HepG2 (cell line): ENCODE data around the gene CEP131. TPM values are rescaled to one million over a fixed set of nuclear protein-coding genes. Genes with fewer than 3 reads are reported as not detected.

Experiments used
- CENPX ChIP-seq: sonication (generic); formaldehyde crosslinking; IDR thresholded peaks from 2 replicates; pipeline ENCODE4 v1.9.0; 2021; ENCODE audit warnings: mild to moderate bottlenecking, missing genetic modification reagents, moderate library complexity
- EP300 ChIP-seq, 3 experiments: sonication (generic) in 1 of 3; formaldehyde crosslinking in 1 of 3; IDR thresholded peaks; 2 replicates each; pipeline versions ENCODE4 v1.5.1 to v1.6.1; 2011 to 2020; ENCODE audit warnings: low read depth in 2 of 3, low read length in 2 of 3, borderline replicate concordance in 1 of 3, improper control_type of control experiment in 1 of 3, mild to moderate bottlenecking in 1 of 3, missing genetic modification reagents in 1 of 3, moderate library complexity in 1 of 3
- FLYWCH1 ChIP-seq: sonication (generic); formaldehyde crosslinking; IDR thresholded peaks from 2 replicates; pipeline ENCODE4 v1.8.1; 2023; ENCODE audit warnings: mild to moderate bottlenecking, missing genetic modification reagents
- HNRNPL ChIP-seq: fragments of 200-400 bp; formaldehyde crosslinking; IDR thresholded peaks from 2 replicates; pipeline ENCODE4 v1.6.1; 2017; ENCODE audit warnings: mild to moderate bottlenecking, low read depth, low read length
- NFIC ChIP-seq: IDR thresholded peaks from 2 replicates; pipeline ENCODE4 v1.6.1; 2012; ENCODE audit warnings: mild to moderate bottlenecking, low read length, inconsistent platforms
- ONECUT2 ChIP-seq: sonication (generic); formaldehyde crosslinking; IDR thresholded peaks from 2 replicates; pipeline ENCODE4 v1.4.0; 2020; ENCODE audit warnings: missing genetic modification reagents
- SAP130 ChIP-seq: IDR thresholded peaks from 2 replicates; pipeline ENCODE4 v1.6.1; 2016; ENCODE audit warnings: low read depth
- TBX3 ChIP-seq: fragments of 450-650 bp; IDR thresholded peaks from 2 replicates; pipeline ENCODE4 v1.6.1; 2017; ENCODE audit warnings: antibody characterized with exemption, mild to moderate bottlenecking, inconsistent platforms, borderline replicate concordance
- ZNF589 ChIP-seq: sonication (generic); formaldehyde crosslinking; conservative IDR thresholded peaks from 2 replicates; pipeline ENCODE4 v1.8.0; 2022; ENCODE audit warnings: mild to moderate bottlenecking, moderate library complexity, missing genetic modification reagents
- ZNF605 ChIP-seq: sonication (generic); formaldehyde crosslinking; IDR thresholded peaks from 2 replicates; pipeline ENCODE4 v1.8.0; 2022; ENCODE audit warnings: mild to moderate bottlenecking, missing genetic modification reagents
- ZNF615 ChIP-seq: sonication (generic); formaldehyde crosslinking; IDR thresholded peaks from 2 replicates; pipeline ENCODE4 v1.5.0; 2020; ENCODE audit warnings: mild to moderate bottlenecking, missing genetic modification reagents, borderline replicate concordance
- ZNF841 ChIP-seq: sonication (generic); formaldehyde crosslinking; IDR thresholded peaks from 2 replicates; pipeline ENCODE4 v1.8.1; 2023; ENCODE audit warnings: missing genetic modification reagents, borderline replicate concordance
- polyA plus RNA-seq, 8 experiments: library from polyadenylated mRNA; depleted of rRNA in 3 of 8; stranded (reverse) in 7 of 8; unstranded in 1 of 8; fragments of >200 nt; fragmentation: Illumina TruSeq in 4 of 8; extraction: Trizol in 4 of 8; gene quantifications; 2 replicates each; pipeline versions ENCODE4 v1.2.1 to v1.2.3, GENCODE V29; 2011 to 2016; ENCODE audit warnings: low read depth in 4 of 8, missing spikeins in 1 of 8, mixed read lengths in 1 of 8; ENCODE audit not compliant: insufficient read depth in 1 of 8
- total RNA-seq, 5 experiments: library from RNA; depleted of rRNA; stranded (reverse); fragments of >200 nt; fragmentation: Illumina TruSeq; extraction: Trizol; gene quantifications; 2 replicates each; pipeline ENCODE4 v1.2.3, GENCODE V29; 2016; ENCODE audit warnings: low read depth in 1 of 5
- TF ChIP-seq, protein P1 (sequence below): IDR thresholded peaks from 2 replicates; pipeline ENCODE4 v1.6.1; 2016; ENCODE audit warnings: missing genetic modification reagents, missing compliant biosample characterization
- TF ChIP-seq, protein P2 (sequence below): sonication (generic); formaldehyde crosslinking; IDR thresholded peaks from 2 replicates; pipeline ENCODE4 v1.4.0; 2020; ENCODE audit warnings: missing genetic modification reagents, borderline replicate concordance
- TF ChIP-seq, protein P3 (sequence below): sonication (generic); formaldehyde crosslinking; IDR thresholded peaks from 2 replicates; pipeline ENCODE4 v1.8.1; 2023; ENCODE audit warnings: mild to moderate bottlenecking, moderate library complexity, missing genetic modification reagents
- TF ChIP-seq, protein P4 (sequence below): sonication (generic); formaldehyde crosslinking; IDR thresholded peaks from 2 replicates; pipeline ENCODE4 v1.5.0; 2020; ENCODE audit warnings: mild to moderate bottlenecking, low read depth, missing genetic modification reagents, borderline replicate concordance
- TF ChIP-seq, protein P5 (sequence below): sonication (generic); formaldehyde crosslinking; IDR thresholded peaks from 2 replicates; pipeline ENCODE4 v1.5.1; 2020; ENCODE audit warnings: missing genetic modification reagents, mild to moderate bottlenecking, borderline replicate concordance
- TF ChIP-seq, protein P6 (sequence below): sonication (generic); formaldehyde crosslinking; IDR thresholded peaks from 2 replicates; pipeline ENCODE4 v1.5.0; 2020; ENCODE audit warnings: mild to moderate bottlenecking, missing genetic modification reagents, moderate library complexity

CEP131 gene
- total and polyA plus RNA-seq, 2 of the 13 experiments (the other 11 are each of a cell fraction or from before 2014, with no cell fraction given), result 5.0 to 16.8 TPM

DNA sequence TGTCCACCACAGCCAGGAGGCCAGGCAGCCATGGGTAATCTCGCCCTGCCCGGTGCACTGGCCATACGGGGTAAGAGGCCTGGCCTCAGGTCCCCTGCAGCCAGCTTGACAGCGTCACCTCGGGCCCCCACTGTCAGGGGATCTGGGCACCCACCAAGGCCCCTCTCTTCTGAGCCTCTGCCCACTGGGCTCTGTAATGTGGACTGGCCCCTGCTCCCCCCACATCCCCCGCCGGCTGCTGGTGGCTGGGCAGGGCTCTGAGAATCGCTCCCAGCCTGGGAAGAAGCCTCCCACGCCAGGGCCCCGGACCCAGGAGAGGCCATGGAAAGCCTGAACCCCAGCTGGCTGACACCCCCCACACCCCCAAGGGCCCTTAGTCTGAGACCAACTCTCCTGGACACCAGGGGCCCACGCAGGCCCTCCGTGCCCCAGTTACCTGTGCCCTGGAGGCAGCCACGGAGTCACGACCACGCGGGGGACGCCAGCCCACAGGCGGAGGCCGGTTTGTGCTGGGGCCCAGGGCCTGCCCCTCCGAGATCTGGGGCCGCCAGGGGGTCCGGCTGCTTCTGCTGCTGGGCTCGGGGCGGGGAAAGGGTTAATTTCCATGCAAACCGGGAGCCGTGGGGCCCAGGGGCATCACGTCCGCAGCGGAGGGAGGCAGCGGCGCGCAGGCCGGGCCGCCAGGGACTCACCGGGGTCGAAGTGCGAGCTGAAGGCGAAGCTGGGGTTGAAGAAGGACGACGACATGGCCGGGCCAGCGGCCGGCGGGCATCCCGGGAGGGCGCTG lies 57.3 kb downstream of the CEP131 start, which contains the start of gene PVALEF (continued):
- peak in 1 of 2 experiments; percentile 32; a peak in 1 of 4 replicates for TF ChIP-seq EP300 (IDR thresholded peaks at IDR 0.05; ENCODE audit: low read depth in 2 of 2, low read length in 2 of 2)
- TF ChIP-seq EP300 (CRISPR knock-in tag; IDR thresholded peaks at IDR 0.05; ENCODE audit: borderline replicate concordance), result peak; percentile 60
- TF ChIP-seq HNRNPL, result peak; percentile 83; the same call in 1 of the 2 replicates
- TF ChIP-seq, protein P1, sequence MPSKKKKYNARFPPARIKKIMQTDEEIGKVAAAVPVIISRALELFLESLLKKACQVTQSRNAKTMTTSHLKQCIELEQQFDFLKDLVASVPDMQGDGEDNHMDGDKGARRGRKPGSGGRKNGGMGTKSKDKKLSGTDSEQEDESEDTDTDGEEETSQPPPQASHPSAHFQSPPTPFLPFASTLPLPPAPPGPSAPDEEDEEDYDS (CRISPR knock-in tag), result no peak
- TF ChIP-seq, protein P2, sequence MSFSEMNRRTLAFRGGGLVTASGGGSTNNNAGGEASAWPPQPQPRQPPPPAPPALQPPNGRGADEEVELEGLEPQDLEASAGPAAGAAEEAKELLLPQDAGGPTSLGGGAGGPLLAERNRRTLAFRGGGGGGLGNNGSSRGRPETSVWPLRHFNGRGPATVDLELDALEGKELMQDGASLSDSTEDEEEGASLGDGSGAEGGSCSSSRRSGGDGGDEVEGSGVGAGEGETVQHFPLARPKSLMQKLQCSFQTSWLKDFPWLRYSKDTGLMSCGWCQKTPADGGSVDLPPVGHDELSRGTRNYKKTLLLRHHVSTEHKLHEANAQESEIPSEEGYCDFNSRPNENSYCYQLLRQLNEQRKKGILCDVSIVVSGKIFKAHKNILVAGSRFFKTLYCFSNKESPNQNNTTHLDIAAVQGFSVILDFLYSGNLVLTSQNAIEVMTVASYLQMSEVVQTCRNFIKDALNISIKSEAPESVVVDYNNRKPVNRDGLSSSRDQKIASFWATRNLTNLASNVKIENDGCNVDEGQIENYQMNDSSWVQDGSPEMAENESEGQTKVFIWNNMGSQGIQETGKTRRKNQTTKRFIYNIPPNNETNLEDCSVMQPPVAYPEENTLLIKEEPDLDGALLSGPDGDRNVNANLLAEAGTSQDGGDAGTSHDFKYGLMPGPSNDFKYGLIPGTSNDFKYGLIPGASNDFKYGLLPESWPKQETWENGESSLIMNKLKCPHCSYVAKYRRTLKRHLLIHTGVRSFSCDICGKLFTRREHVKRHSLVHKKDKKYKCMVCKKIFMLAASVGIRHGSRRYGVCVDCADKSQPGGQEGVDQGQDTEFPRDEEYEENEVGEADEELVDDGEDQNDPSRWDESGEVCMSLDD (CRISPR knock-in tag), result peak; percentile 50; the same call in 1 of the 2 replicates
- TF ChIP-seq, protein P3, sequence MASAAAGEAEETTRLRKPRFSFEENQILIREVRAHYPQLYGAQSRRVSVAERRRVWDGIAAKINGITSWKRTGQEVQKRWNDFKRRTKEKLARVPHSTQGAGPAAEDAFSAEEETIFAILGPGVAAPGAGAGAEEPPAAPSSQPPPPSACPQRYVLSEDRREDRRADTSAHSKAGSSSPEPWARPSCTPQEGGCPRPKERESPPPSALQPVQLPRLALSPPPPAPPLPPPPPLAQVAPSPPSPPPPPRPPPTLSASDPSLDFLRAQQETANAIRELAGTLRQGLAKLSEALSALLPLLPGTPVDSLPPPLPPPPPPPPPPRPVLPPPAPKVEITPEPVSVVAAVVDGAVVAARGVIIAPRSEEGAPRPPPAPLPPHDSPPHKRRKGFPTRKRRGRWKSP (CRISPR knock-in tag), result 0 out of 2 replicates have a peak, but pooled peaks have one; percentile 55
- no peak for TF ChIP-seq TBX3
- no peak for TF ChIP-seq ZNF589 (CRISPR knock-in tag)
- TF ChIP-seq, protein P4, sequence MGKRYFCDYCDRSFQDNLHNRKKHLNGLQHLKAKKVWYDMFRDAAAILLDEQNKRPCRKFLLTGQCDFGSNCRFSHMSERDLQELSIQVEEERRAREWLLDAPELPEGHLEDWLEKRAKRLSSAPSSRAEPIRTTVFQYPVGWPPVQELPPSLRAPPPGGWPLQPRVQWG (CRISPR knock-in tag), result no peak
- no peak for TF ChIP-seq CENPX (CRISPR knock-in tag)
- TF ChIP-seq ONECUT2 (CRISPR knock-in tag), result no peak
- TF ChIP-seq ZNF605 (CRISPR knock-in tag), result no peak; the same call in 1 of the 2 replicates
- TF ChIP-seq, protein P5, sequence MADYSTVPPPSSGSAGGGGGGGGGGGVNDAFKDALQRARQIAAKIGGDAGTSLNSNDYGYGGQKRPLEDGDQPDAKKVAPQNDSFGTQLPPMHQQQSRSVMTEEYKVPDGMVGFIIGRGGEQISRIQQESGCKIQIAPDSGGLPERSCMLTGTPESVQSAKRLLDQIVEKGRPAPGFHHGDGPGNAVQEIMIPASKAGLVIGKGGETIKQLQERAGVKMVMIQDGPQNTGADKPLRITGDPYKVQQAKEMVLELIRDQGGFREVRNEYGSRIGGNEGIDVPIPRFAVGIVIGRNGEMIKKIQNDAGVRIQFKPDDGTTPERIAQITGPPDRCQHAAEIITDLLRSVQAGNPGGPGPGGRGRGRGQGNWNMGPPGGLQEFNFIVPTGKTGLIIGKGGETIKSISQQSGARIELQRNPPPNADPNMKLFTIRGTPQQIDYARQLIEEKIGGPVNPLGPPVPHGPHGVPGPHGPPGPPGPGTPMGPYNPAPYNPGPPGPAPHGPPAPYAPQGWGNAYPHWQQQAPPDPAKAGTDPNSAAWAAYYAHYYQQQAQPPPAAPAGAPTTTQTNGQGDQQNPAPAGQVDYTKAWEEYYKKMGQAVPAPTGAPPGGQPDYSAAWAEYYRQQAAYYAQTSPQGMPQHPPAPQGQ (CRISPR knock-in tag), result no peak
- TF ChIP-seq NFIC, result no peak
- TF ChIP-seq, protein P6, sequence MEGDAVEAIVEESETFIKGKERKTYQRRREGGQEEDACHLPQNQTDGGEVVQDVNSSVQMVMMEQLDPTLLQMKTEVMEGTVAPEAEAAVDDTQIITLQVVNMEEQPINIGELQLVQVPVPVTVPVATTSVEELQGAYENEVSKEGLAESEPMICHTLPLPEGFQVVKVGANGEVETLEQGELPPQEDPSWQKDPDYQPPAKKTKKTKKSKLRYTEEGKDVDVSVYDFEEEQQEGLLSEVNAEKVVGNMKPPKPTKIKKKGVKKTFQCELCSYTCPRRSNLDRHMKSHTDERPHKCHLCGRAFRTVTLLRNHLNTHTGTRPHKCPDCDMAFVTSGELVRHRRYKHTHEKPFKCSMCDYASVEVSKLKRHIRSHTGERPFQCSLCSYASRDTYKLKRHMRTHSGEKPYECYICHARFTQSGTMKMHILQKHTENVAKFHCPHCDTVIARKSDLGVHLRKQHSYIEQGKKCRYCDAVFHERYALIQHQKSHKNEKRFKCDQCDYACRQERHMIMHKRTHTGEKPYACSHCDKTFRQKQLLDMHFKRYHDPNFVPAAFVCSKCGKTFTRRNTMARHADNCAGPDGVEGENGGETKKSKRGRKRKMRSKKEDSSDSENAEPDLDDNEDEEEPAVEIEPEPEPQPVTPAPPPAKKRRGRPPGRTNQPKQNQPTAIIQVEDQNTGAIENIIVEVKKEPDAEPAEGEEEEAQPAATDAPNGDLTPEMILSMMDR, result peak; percentile 25
- peak; percentile 79; the same call in 1 of the 2 replicates for TF ChIP-seq FLYWCH1 (CRISPR knock-in tag)
- TF ChIP-seq ZNF615 (CRISPR knock-in tag), result no peak
- TF ChIP-seq ZNF841 (CRISPR knock-in tag), result no peak
- peak; percentile 75 for TF ChIP-seq SAP130
